Measurements from ENCODE around the gene PLK1. TPM values are rescaled to one million over a fixed set of nuclear protein-coding genes. Genes with fewer than 3 reads are reported as not detected.
"Not testable (repeated sequence)": the region's sequence is repeated elsewhere in the genome, so short reads cannot be mapped to it uniquely, and the experiment has no call there.

The PLK1 gene
- total RNA-seq, 1 donor from 2014 or later = 29.9 TPM

DNA sequence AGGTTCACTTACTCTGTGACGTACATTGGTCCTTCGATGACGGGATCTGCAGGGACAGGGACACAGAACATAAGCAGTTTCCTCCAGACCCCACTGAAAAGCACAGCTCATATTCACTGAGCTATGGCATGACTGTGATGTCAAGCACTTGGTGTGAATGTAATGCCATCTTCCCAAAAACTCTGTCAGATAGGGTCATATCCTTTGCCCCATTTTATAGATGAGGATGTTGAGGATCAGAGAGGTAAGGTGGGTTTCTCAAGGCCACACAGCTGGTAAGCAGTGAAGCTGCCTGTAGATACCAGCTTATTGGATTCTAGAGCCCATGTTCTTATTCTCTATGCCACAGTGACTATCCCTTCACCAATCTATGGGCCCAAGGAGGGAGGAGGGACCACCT lies 31.8 kb downstream of the PLK1 start:
- ATAC-seq = no peak

GRCh38 chr16:23711785-23712184 lies 33.1 kb downstream of the PLK1 start:
- peak; percentile 38 for ATAC-seq

- peak; percentile 54 for ATAC-seq
These were observed 34.3 kb downstream of the PLK1 start, which contains the start of gene ERN2 for GRCh38 chr16:23712976-23713375. Gene ERN2, minus strand, starts transcription at chr16:23713222. Its CDS starts 35 bp downstream, at chr16:23713187.

GRCh38 chr16:23716484-23716883 lies 37.8 kb downstream of the PLK1 start:
- no peak for ATAC-seq

GRCh38 chr16:23722613-23723240 lies 44.0 kb downstream of the PLK1 start:
- not testable (repeated sequence) for ATAC-seq

DNA sequence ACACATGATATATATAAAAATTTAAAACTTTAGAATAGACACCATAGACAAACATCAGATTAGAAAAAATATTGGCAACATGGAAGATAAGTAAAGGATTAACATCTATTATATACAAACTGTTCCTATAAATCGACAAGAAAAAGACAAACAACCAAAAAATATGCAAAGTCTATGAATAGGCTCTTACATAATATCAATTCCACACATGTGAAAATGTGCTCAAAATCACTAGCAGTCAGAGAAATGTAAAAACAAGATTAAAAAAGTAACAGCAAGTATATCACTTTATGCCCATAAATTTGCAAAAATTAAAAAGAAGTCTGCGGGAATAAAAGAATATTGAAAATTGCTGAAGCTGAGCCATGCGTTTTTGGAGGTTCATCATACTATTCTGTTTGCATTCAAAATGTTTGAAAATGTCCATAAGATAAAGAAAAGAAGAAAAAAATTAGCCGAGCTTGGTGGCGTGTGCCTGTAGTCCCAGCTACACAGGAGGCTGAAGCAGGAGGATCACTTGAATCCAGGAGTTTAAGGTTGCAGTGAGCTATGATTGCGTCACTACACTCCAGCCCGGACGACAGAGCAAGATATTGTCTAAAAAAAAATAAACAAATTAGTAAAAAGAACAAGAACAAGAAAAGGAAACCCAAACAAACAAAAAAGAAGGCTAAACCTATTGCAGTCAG lies 45.6 kb downstream of the PLK1 start:
- ATAC-seq = no peak

DNA sequence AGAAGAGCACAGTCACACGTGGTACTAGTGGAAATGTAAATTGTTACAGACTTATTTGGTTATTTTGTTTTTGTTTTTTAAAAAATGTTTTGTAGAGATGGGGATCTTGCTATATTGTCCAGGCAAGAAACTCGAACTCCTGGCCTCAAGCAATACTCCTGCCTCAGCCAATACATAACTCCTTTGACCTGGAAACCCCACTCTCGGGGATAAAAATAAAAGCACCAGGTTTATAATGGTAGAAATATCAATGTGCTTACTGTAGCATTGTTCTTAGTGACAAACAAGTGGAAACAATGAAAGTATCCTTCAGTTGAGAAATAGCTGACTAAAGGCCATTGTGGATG lies 46.1 kb downstream of the PLK1 start:
- no peak for ATAC-seq

DNA sequence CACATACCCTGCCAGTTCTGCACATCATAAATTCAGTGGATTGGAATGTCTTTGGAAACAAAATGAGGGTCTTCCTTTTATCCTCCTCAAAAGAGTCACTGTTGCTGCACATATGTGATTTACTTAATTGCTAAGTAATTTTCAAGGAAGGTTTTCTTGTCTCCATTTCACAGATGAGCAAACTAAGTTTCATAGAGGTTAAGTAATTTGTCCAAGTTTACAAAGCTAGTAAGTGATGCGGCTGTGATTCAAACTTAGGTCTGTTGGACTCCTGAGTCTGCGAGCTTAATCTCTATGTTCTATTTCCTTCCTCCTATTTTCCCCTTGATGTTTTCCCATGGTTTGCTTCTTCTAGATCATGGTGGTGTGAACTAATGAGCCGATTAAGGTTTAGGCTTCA lies 48.0 kb downstream of the PLK1 start:
- no peak for ATAC-seq

GRCh38 chr16:23728112-23728477 lies 49.4 kb downstream of the PLK1 start:
- no peak for ATAC-seq

DNA sequence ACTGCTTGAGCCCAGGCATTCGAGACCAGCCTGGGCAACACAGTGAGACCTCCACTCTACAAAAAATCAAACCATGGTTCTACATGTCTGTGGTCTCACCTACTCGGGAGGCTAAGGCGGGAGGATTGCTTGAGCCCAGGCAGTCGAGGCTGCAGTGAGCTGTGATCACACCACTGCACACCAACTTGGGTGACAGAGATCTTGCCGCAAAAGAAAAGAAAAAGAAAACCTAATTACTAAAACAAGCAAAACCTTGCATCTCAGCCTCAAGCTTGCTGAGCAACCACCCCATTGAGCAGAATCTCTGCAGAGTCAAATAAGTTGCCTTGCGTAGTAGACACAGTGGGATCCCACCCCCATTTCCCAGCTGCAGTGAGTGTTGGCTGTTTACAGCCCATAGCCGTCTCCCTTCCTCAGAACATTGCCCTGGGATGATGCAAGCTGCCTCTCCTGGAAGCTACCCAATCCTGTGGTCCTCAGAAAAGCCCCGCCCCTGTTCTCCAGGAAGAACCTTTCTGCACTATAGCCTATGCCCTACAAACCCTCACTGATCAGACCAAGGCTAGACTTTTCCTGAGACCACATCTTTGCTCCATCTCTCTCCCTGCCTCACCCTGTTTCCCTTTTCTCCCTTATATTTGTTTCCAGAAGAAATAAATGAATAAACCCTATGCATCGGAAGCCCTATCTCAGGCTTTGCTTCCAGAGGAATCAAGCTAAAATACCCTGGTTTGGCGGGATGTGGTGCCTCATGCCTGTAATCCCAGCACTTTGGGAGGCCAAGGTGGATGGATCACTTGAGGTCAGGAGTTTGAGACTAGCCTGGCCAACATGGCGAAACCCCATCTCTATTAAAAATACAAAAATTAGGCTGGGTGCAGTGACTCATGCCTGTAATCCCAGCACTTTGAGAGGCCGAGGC lies 51.1 kb downstream of the PLK1 start:
- ATAC-seq = peak; percentile 23

DNA sequence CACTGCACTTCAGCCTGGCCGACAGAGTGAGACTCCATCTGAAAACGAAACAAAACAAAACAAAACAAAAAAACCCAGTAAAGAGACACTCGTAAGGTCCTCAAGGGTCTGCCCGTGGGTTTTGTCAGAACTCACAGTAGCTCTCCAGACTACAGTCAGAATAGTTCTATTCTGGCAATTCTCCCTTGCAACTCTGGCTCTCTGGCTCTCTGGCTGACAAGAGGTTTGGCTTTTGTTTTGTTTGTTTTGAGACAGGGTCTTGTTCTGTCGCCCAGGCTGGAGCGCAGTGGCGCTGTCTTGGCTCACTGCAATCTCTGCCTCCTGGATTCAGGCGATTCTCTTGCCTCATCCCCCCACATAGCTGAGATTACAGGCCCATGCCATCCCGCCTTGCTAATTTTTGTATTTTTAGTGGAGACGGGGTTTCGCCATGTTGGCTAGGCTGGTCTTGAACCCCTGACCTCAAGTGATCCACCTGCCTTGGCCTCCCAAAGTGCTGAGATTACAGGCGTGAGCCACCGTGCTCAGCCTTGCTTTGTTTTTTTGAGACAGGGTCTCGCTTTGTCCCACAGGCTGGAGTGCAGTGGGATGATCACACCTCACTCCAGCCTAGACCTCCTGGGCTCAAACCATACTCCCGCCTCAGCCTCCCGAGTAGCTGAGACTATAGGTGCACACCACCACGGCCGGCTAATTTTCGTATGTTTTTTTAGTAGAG lies 55.6 kb downstream of the PLK1 start:
- ATAC-seq = no peak

DNA sequence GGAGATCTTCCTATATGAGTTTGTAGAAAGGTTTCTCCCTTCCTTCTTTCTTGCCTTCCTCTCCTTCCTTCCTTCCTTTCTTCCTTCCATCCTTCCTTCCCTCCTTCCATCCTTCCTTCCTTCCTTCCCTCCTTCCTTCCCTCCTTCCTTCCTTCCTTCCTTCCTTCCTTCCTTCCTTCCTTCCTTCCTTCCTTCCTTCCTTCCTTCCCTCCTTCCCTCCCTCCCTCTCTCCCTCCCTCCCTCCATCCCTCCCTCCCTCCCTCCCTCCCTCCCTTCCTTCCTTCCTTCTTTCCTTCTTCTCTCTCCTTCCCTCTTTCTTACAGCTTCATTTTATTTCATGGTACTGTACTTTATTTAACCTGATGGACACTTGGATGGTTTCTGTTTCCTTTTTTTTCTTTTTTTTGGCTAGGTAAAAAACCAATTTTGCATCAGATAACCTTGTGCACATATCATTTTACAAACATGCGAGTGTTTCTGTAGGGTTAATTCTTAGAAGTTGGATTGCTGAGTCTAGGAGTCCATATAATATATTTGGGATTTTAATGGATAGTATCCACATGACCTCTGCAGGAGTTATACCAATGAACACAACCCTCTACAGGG lies 58.8 kb downstream of the PLK1 start:
- not testable (repeated sequence) for ATAC-seq

- no peak for ATAC-seq
These were observed 60.8 kb downstream of the PLK1 start for GRCh38 chr16:23739516-23739915.

Other genes starting within 250 kb of the PLK1 start
- 14.8 TPM for gene COG7, start 225.7 kb upstream of the PLK1 start, total RNA-seq
- gene GGA2, start 168.4 kb upstream of the PLK1 start, total RNA-seq = 24.6 TPM
- gene EARS2, start 121.5 kb upstream of the PLK1 start, total RNA-seq = 13.5 TPM
- 27.3 TPM for gene UBFD1, start 121.2 kb upstream of the PLK1 start, total RNA-seq
- 79.5 TPM for gene NDUFAB1, start 82.6 kb upstream of the PLK1 start, total RNA-seq
- 11.3 TPM for gene PALB2, start 37.6 kb upstream of the PLK1 start, total RNA-seq
- gene DCTN5, start 37.4 kb upstream of the PLK1 start, total RNA-seq = 42.3 TPM
- gene ERN2, start 34.3 kb downstream of the PLK1 start, total RNA-seq = 0.36 TPM
- 0.08 TPM for gene CHP2, start 76.1 kb downstream of the PLK1 start, total RNA-seq
- 0.76 TPM for gene PRKCB, start 157.1 kb downstream of the PLK1 start, total RNA-seq